Testis (tissue), 3 donors: Measurements from ENCODE around the gene CROCC2. TPM values are rescaled to one million over a fixed set of nuclear protein-coding genes. Genes with fewer than 3 reads are reported as not detected.

Experiments used
- DNase-seq: peaks from one replicate; pipeline ENCODE4 v3.0.0-alpha.2; 2019
- H3K27ac ChIP-seq, 2 donors: fragments of 200-600 bp; sonication (generic); one replicate each; pipeline ENCODE4 v1.5.1; 2019
- H3K27me3 ChIP-seq: fragments of 200-600 bp; sonication (generic); one replicate; pipeline ENCODE4 v1.5.1; 2019
- H3K36me3 ChIP-seq: fragments of 200-600 bp; sonication (generic); one replicate; pipeline ENCODE4 v1.5.1; 2017; ENCODE audit warnings: low read depth; ENCODE audit errors: missing control alignments
- H3K4me1 ChIP-seq: fragments of 200-600 bp; sonication (generic); one replicate; pipeline ENCODE4 v1.5.1; 2019
- H3K4me3 ChIP-seq, 2 donors: fragments of 200-600 bp; sonication (generic); one replicate each; pipeline ENCODE4 v1.5.1; 2017 to 2019
- H3K9me3 ChIP-seq: fragments of 200-600 bp; sonication (generic); one replicate; pipeline ENCODE4 v1.5.1; 2017
- CTCF ChIP-seq, 3 experiments: fragments of 450-650 bp in 2 of 3; fragments of 200-600 bp in 1 of 3; sonication (generic) in 1 of 3; IDR thresholded peaks; one replicate each; pipeline ENCODE4 v1.5.1; 2016 to 2019; ENCODE audit warnings: antibody characterized with exemption in 3 of 3, mild to moderate bottlenecking in 2 of 3, moderate library complexity in 1 of 3
- POLR2A ChIP-seq: fragments of 450-650 bp; IDR thresholded peaks from one replicate; pipeline ENCODE4 v1.6.1; 2017; ENCODE audit warnings: antibody characterized with exemption, mild to moderate bottlenecking, moderate library complexity
- whole genome bisulfite sequencing, 2 donors: methylation state at CpG; one replicate each; pipeline ENCODE4 v1.1.5; 2018; 5-methylcytosine and 5-hydroxymethylcytosine counted together
- intact Hi-C: fragments of 100-400 bp; cut with DNase I; formaldehyde crosslinking; loops from one replicate; pipeline ENCODE4 v1.15.1; 2023; ENCODE audit warnings: low total_unique reads
- polyA plus RNA-seq: library from polyadenylated mRNA; stranded (reverse); fragments of 350-450 nt; fragmentation: Illumina TruSeq; extraction: RNeasy Lipid Tissue Mini Kit (QIAGEN cat#74804); gene quantifications from one replicate; pipeline ENCODE4 v1.2.3, GENCODE V29; 2014; ENCODE audit warnings: low read depth, low replicate concordance; ENCODE audit not compliant: insufficient read depth
- total RNA-seq, 2 donors: library from RNA; depleted of rRNA; stranded (reverse); fragments of >200 nt; gene quantifications; one replicate each; pipeline ENCODE4 v1.2.3, GENCODE V29; 2016

Gene CROCC2
- total and polyA plus RNA-seq, 3 donors from 2014 or later = 0.43 to 0.55 (median 0.51) TPM

- Histone ChIP-seq H3K4me3 (peak overlapping the region; percentile 67 to 72), H3K27me3 (no peaks in the 10 kb centered on the region), H3K9me3 (no peaks in the 10 kb centered on the region), H3K36me3 (no peaks in the 10 kb centered on the region), H3K27ac (peak overlapping the region; percentile 61 to 89), H3K4me1 (peaks cover 49% of the 10 kb centered on the region)
- WGBS, 2 donors = 0 to 5% methylated on average over 2 to 44 of the region's 71 CpGs
- intact Hi-C loops = loop anchor here (10.0 kb wide), 1 partner anchor 84 kb away; no protein-coding TSS in a partner anchor
- TF ChIP-seq POLR2A = no peak
- no peak for TF ChIP-seq CTCF (IDR thresholded peaks at IDR 0.05)
- peak; percentile 30 for DNase-seq
Measured at GRCh38 chr2:240998995-240999791, 93.1 kb downstream of the CROCC2 start.

GRCh38 chr2:240999873-241000541 is 93.9 kb downstream of the CROCC2 start:
- H3K4me1 ChIP-seq = peaks cover 41% of the 10 kb centered on the region
- H3K27me3 ChIP-seq = no peaks in the 10 kb centered on the region
- peak overlapping the region; percentile 67 to 72 for H3K4me3 ChIP-seq
- intact Hi-C loops = loop anchor here (10.0 kb wide), 1 partner anchor 85 kb away; no protein-coding TSS in a partner anchor
- no peaks in the 10 kb centered on the region for H3K9me3 ChIP-seq
- no peak for TF ChIP-seq CTCF (IDR thresholded peaks at IDR 0.05)
- no peak for TF ChIP-seq POLR2A
- DNase-seq = peak; percentile 12
- no peaks in the 10 kb centered on the region for H3K36me3 ChIP-seq
- H3K27ac ChIP-seq = peak overlapping the region; percentile 61 to 89
- WGBS, 2 donors = 65 to 74% methylated on average over 19 of the region's 19 CpGs

- peaks cover 32% of the 10 kb centered on the region for H3K4me1 ChIP-seq
- peak; percentile 14 for DNase-seq
- intact Hi-C loops = no loop called here
- no peaks in the 10 kb centered on the region for H3K27me3 ChIP-seq
- H3K4me3 ChIP-seq = peak overlapping the region in 1 of 2 donors; percentile 67
- H3K9me3 ChIP-seq = no peaks in the 10 kb centered on the region
- H3K27ac ChIP-seq = peak overlapping the region; percentile 2 to 61
- no peaks in the 10 kb centered on the region for H3K36me3 ChIP-seq
- 63 to 87% methylated on average over 7 to 9 of the region's 9 CpGs for WGBS, 2 donors
- TF ChIP-seq CTCF (IDR thresholded peaks at IDR 0.05) (no peak), POLR2A (no peak)
Measured at GRCh38 chr2:241000831-241001321, 94.7 kb downstream of the CROCC2 start.

GRCh38 chr2:241001413-241002274 is 95.5 kb downstream of the CROCC2 start:
- WGBS, 2 donors = 70 to 79% methylated on average over 11 to 21 of the region's 21 CpGs
- peaks cover 25% of the 10 kb centered on the region for H3K4me1 ChIP-seq
- H3K4me3 ChIP-seq = no peak overlapping the region
- no peaks in the 10 kb centered on the region for H3K9me3 ChIP-seq
- no peaks in the 10 kb centered on the region for H3K36me3 ChIP-seq
- TF ChIP-seq POLR2A (no peak), CTCF (IDR thresholded peaks at IDR 0.05) (no peak)
- no peak overlapping the region for H3K27ac ChIP-seq
- intact Hi-C loops = no loop called here
- no peaks in the 10 kb centered on the region for H3K27me3 ChIP-seq
- DNase-seq = peak; percentile 12
